GM10266 (cell line): Measurements from ENCODE around the gene NCK1.
"Not testable (repeated sequence)": the region's sequence is repeated elsewhere in the genome, so short reads cannot be mapped to it uniquely, and the experiment has no call there.

Experiments
- DNase-seq: peaks from one replicate; pipeline ENCODE4 v3.0.0; 2012; ENCODE audit errors: extremely low spot score
- CTCF ChIP-seq: IDR thresholded peaks from 2 replicates; pipeline ENCODE4 v1.5.1; 2012; ENCODE audit warnings: mild to moderate bottlenecking, low read depth; ENCODE audit not compliant: control insufficient read depth, insufficient read depth; ENCODE audit errors: missing control alignments

Gene NCK1

GRCh38 chr3:136958939-136959338 lies 96.9 kb downstream of the NCK1 start:
- DNase-seq: no peak
- TF ChIP-seq CTCF: no peak

DNA sequence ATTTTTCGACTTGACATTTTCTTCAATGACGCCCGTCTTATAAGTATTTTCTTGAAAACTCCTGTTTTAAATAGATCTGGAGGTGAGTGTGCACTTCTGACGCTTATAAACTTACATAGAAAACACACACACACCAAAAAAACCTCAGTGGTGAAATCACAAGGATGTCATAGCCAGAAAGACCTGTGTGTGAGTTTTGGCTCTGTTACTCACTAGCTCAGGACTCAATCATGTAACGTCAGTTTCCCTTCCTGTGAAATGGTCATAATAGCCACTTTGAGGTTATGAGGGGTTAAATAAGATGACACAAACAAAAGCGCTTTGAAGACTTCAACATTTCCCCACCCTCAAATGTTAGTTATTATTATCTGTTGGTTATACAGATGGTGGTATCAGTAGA lies 97.6 kb downstream of the NCK1 start:
- DNase-seq: no peak
- TF ChIP-seq CTCF: no peak

GRCh38 chr3:136960838-136961836 lies 99.1 kb downstream of the NCK1 start:
- no peak for TF ChIP-seq CTCF
- no peak for DNase-seq

DNA sequence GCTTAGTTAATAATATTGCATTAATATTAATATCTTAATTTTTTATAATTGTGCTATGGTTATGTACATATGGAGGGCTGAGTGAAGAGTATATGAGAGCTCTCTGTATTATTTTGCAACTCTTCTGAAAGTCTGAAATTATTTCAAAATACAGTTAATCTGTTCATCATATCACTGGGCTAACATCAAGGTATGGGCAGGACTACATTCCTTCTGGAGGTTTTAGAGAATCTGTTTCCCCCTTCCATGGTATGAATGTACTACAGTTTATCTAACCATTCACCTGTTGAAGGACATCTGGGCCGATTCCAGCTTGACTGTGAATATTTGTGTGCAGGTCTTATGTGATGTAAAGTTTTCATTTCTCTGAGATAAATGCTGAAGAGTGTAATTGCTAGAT lies 100.9 kb downstream of the NCK1 start:
- no peak for TF ChIP-seq CTCF
- no peak for DNase-seq

GRCh38 chr3:136969539-136969938 lies 107.5 kb downstream of the NCK1 start:
- DNase-seq: not testable (repeated sequence)

- no peak for DNase-seq
- TF ChIP-seq CTCF: no peak
Measured at GRCh38 chr3:136973352-136973751, 111.3 kb downstream of the NCK1 start.

DNA sequence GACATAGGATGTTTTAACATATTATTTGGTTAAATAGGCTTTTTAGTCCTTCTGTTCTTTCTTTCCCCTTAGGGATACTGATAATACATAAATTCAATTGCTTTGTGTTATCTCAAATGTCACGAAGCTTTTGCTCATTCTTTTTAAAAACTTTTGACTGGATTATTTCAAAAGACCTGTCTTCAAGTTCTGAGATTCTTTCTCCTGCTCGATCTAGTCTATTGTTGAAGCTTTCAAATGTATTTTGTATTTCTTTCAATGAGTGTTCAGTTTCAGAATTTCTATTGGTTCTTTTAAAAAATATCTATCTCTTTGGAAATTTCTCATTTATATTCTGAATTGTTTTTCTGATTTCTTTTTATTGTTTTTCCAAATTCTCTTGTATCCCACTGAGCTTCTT lies 112.7 kb downstream of the NCK1 start:
- no peak for TF ChIP-seq CTCF

More for the DNA sequence above, 112.7 kb downstream of the NCK1 start:
- no peak for DNase-seq
